Astrocyte (in vitro differentiated cells and primary cell): ENCODE data around the gene ZNF25. TPM values are rescaled to one million over a fixed set of nuclear protein-coding genes. Genes with fewer than 3 reads are reported as not detected.

Experiments used
- DNase-seq: peaks from one replicate; pipeline ENCODE4 v3.0.0-alpha.2; 2010; ENCODE audit warnings: low read depth
- FAIRE-seq: peaks from 2 replicates; lab custom pipeline; 2011; peaks lifted over from hg19 to GRCh38; lab: Jason Lieb, UNC
- H2AFZ ChIP-seq: 2 replicates; pipeline ENCODE4 v1.6.0; 2012; ENCODE audit warnings: low read depth, low read length, inconsistent platforms
- H3K27ac ChIP-seq: 2 replicates; pipeline ENCODE4 v1.5.1; 2011; ENCODE audit warnings: low read depth, low read length, inconsistent platforms
- H3K27me3 ChIP-seq: 2 replicates; pipeline ENCODE4 v1.6.0; 2011; ENCODE audit warnings: low read length, inconsistent platforms; ENCODE audit not compliant: insufficient read depth
- H3K36me3 ChIP-seq: 2 replicates; pipeline ENCODE4 v1.5.1; 2011; ENCODE audit warnings: low read length, inconsistent platforms; ENCODE audit not compliant: insufficient read depth
- H3K4me1 ChIP-seq: 2 replicates; pipeline ENCODE4 v1.5.1; 2011; ENCODE audit warnings: low read length, inconsistent platforms; ENCODE audit not compliant: insufficient read depth
- H3K4me2 ChIP-seq: 2 replicates; pipeline ENCODE4 v1.6.0; 2012; ENCODE audit warnings: low read length, inconsistent platforms
- H3K4me3 ChIP-seq: 2 replicates; pipeline ENCODE4 v1.5.1; 2011; ENCODE audit warnings: low read depth, mild to moderate bottlenecking, low read length, inconsistent platforms; ENCODE audit not compliant: insufficient read depth
- H3K79me2 ChIP-seq: 2 replicates; pipeline ENCODE4 v1.6.0; 2012; ENCODE audit warnings: mild to moderate bottlenecking, low read length, inconsistent platforms; ENCODE audit not compliant: insufficient read depth
- H3K9ac ChIP-seq: 2 replicates; pipeline ENCODE4 v1.6.0; 2012; ENCODE audit warnings: mild to moderate bottlenecking, low read length, inconsistent platforms
- H3K9me3 ChIP-seq: 2 replicates; pipeline ENCODE4 v1.5.1; 2012; ENCODE audit warnings: low read depth, mild to moderate bottlenecking, low read length, inconsistent platforms; ENCODE audit not compliant: insufficient read depth
- H4K20me1 ChIP-seq: 2 replicates; pipeline ENCODE4 v1.6.0; 2012; ENCODE audit warnings: low read length, inconsistent platforms; ENCODE audit not compliant: insufficient read depth
- H3K27ac Mint-ChIP-seq: one replicate; pipeline ENCODE4 v1.8.0; 2021; ENCODE audit warnings: mild to moderate bottlenecking, mixed read lengths; ENCODE audit not compliant: unreplicated experiment
- H3K27me3 Mint-ChIP-seq: one replicate; pipeline ENCODE4 v1.8.0; 2021; ENCODE audit warnings: low read depth, mixed read lengths; ENCODE audit not compliant: unreplicated experiment
- H3K36me3 Mint-ChIP-seq: one replicate; pipeline ENCODE4 v1.8.0; 2021; ENCODE audit warnings: low read depth, mixed read lengths; ENCODE audit not compliant: unreplicated experiment
- H3K4me1 Mint-ChIP-seq: one replicate; pipeline ENCODE4 v1.8.0; 2021; ENCODE audit warnings: low read depth, mixed read lengths; ENCODE audit not compliant: unreplicated experiment
- H3K4me3 Mint-ChIP-seq: one replicate; pipeline ENCODE4 v1.8.0; 2021; ENCODE audit warnings: mild to moderate bottlenecking, moderate library complexity, mixed read lengths; ENCODE audit not compliant: unreplicated experiment
- H3K9me3 Mint-ChIP-seq: one replicate; pipeline ENCODE4 v1.8.0; 2021; ENCODE audit warnings: mild to moderate bottlenecking, mixed read lengths; ENCODE audit not compliant: unreplicated experiment
- EZH2 ChIP-seq: IDR thresholded peaks from 2 replicates; pipeline ENCODE4 v1.6.1; 2012; ENCODE audit warnings: mild to moderate bottlenecking, low read length, inconsistent platforms; ENCODE audit not compliant: insufficient read depth
- total RNA-seq: library from RNA; stranded (reverse); gene quantifications from 2 replicates; pipeline ENCODE4 v1.2.1, GENCODE V29; 2021
- TF ChIP-seq, protein P1 (sequence below): IDR thresholded peaks from 2 replicates; pipeline ENCODE4 v1.5.1; 2011; ENCODE audit warnings: low read depth, mild to moderate bottlenecking, inconsistent platforms, low read length, moderate library complexity; ENCODE audit not compliant: insufficient read depth

The ZNF25 gene
- total RNA-seq, 1 donor from 2014 or later = 4.8 TPM

- Histone ChIP-seq H3K27me3 (no peaks in the 10 kb centered on the region), H4K20me1 (no peaks in the 10 kb centered on the region), H3K9me3 (peaks cover 2% of the 10 kb centered on the region), H3K27ac (no peak overlapping the region), H3K4me1 (no peaks in the 10 kb centered on the region), H3K79me2 (peaks cover 12% of the 10 kb centered on the region), H3K36me3 (peaks cover 4% of the 10 kb centered on the region), H3K4me2 (no peak overlapping the region), H3K4me3 (no peak overlapping the region), H3K9ac (no peak overlapping the region), H2AFZ (no peak overlapping the region)
- Mint-ChIP-seq H3K27ac (no peak overlapping the region), H3K27me3 (no peaks in the 10 kb centered on the region), H3K36me3 (peaks cover 11% of the 10 kb centered on the region), H3K4me3 (no peak overlapping the region), H3K9me3 (peaks cover 8% of the 10 kb centered on the region), H3K4me1 (peaks cover 2% of the 10 kb centered on the region)
- no peak for TF ChIP-seq EZH2
- TF ChIP-seq, protein P1, sequence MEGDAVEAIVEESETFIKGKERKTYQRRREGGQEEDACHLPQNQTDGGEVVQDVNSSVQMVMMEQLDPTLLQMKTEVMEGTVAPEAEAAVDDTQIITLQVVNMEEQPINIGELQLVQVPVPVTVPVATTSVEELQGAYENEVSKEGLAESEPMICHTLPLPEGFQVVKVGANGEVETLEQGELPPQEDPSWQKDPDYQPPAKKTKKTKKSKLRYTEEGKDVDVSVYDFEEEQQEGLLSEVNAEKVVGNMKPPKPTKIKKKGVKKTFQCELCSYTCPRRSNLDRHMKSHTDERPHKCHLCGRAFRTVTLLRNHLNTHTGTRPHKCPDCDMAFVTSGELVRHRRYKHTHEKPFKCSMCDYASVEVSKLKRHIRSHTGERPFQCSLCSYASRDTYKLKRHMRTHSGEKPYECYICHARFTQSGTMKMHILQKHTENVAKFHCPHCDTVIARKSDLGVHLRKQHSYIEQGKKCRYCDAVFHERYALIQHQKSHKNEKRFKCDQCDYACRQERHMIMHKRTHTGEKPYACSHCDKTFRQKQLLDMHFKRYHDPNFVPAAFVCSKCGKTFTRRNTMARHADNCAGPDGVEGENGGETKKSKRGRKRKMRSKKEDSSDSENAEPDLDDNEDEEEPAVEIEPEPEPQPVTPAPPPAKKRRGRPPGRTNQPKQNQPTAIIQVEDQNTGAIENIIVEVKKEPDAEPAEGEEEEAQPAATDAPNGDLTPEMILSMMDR = no peak
- FAIRE-seq = no peak
- DNase-seq = no peak
These were observed 4.1 kb downstream of the ZNF25 start for GRCh38 chr10:37972396-37972795.

DNA sequence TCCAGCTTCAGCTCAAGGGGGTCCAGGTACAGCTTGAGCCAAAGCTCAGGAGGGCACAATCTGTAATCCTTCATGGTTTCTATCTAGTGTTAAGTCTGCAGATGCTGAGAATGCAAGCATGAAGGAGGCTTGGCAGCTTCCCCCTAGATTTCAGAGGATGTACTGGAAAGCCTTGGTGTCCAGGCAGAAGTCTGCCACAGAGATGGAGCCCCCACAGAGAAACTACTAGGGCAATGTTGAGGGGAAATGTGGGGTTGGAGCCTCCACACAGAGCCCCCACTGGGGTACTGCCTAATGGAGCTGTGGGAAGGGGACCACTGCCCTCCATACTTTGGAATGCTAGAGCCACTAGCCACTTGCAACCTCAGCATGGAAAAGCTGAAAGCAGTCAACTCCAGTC is 11.4 kb downstream of the ZNF25 start:
- H3K27ac Mint-ChIP-seq = no peak overlapping the region
- Histone ChIP-seq H3K9me3 (peaks cover 14% of the 10 kb centered on the region), H4K20me1 (no peaks in the 10 kb centered on the region), H3K36me3 (peaks cover 4% of the 10 kb centered on the region), H3K4me3 (no peak overlapping the region), H3K4me2 (no peak overlapping the region), H3K4me1 (no peaks in the 10 kb centered on the region), H3K9ac (no peak overlapping the region), H3K27me3 (no peaks in the 10 kb centered on the region), H2AFZ (no peak overlapping the region), H3K27ac (no peak overlapping the region), H3K79me2 (no peaks in the 10 kb centered on the region)
- DNase-seq = no peak
- H3K9me3 Mint-ChIP-seq = peaks cover 25% of the 10 kb centered on the region
- H3K4me1 Mint-ChIP-seq = no peaks in the 10 kb centered on the region
- TF ChIP-seq EZH2 = no peak
- TF ChIP-seq, protein P1 = no peak
- FAIRE-seq = no peak
- peaks cover 18% of the 10 kb centered on the region for H3K36me3 Mint-ChIP-seq
- no peaks in the 10 kb centered on the region for H3K27me3 Mint-ChIP-seq
- H3K4me3 Mint-ChIP-seq = no peak overlapping the region

GRCh38 chr10:37960591-37961137 is 15.8 kb downstream of the ZNF25 start:
- peaks cover 22% of the 10 kb centered on the region for H3K9me3 Mint-ChIP-seq

More at GRCh38 chr10:37960591-37961137, 15.8 kb downstream of the ZNF25 start:
- peaks cover 7% of the 10 kb centered on the region for H3K9me3 ChIP-seq
- H3K27me3 Mint-ChIP-seq = no peaks in the 10 kb centered on the region
- no peak overlapping the region for H3K4me3 Mint-ChIP-seq
- no peak overlapping the region for H3K27ac Mint-ChIP-seq
- H3K4me3 ChIP-seq = no peak overlapping the region
- no peaks in the 10 kb centered on the region for H3K27me3 ChIP-seq
- H3K27ac ChIP-seq = no peak overlapping the region
- H3K36me3 ChIP-seq = no peaks in the 10 kb centered on the region
- no peak overlapping the region for H3K4me2 ChIP-seq
- peak; percentile 35 for DNase-seq
- no peaks in the 10 kb centered on the region for H3K4me1 Mint-ChIP-seq
- TF ChIP-seq EZH2 = no peak
- TF ChIP-seq, protein P1 = no peak
- H3K9ac ChIP-seq = no peak overlapping the region
- no peaks in the 10 kb centered on the region for H4K20me1 ChIP-seq
- H3K79me2 ChIP-seq = no peaks in the 10 kb centered on the region
- H3K4me1 ChIP-seq = no peaks in the 10 kb centered on the region
- FAIRE-seq = no peak
- peaks cover 26% of the 10 kb centered on the region for H3K36me3 Mint-ChIP-seq
- no peak overlapping the region for H2AFZ ChIP-seq
